WERI-Rb-1 (cell line): ENCODE data around the gene SOWAHD.
"Not testable (repeated sequence)": the region's sequence is repeated elsewhere in the genome, so short reads cannot be mapped to it uniquely, and the experiment has no call there.

Source experiments
- DNase-seq: peaks from one replicate; pipeline ENCODE4 v3.0.0-alpha.2; 2020
- H3K27ac ChIP-seq: fragments of 250-450 bp; sonication (Bioruptor Pico); 2 replicates; pipeline ENCODE4 v1.5.1; 2020; ENCODE audit warnings: mild to moderate bottlenecking, moderate library complexity
- H3K27me3 ChIP-seq: fragments of 250-450 bp; sonication (Bioruptor Pico); 2 replicates; pipeline ENCODE4 v1.5.1; 2021; ENCODE audit warnings: mild to moderate bottlenecking, low read depth, moderate library complexity; ENCODE audit not compliant: insufficient read depth, severe bottlenecking
- H3K36me3 ChIP-seq: fragments of 250-450 bp; sonication (Bioruptor Pico); 2 replicates; pipeline ENCODE4 v1.5.1; 2020; ENCODE audit warnings: mild to moderate bottlenecking, moderate library complexity
- H3K4me3 ChIP-seq: 2 replicates; pipeline ENCODE4 v1.5.1; 2011; ENCODE audit warnings: low read depth, mild to moderate bottlenecking, control low read depth, low read length
- H3K9me3 ChIP-seq: fragments of 250-450 bp; sonication (Bioruptor Pico); 2 replicates; pipeline ENCODE4 v1.5.1; 2021; ENCODE audit warnings: mild to moderate bottlenecking, moderate library complexity; ENCODE audit not compliant: severe bottlenecking
- TF ChIP-seq, protein P1 (sequence below): IDR thresholded peaks from 2 replicates; pipeline ENCODE4 v1.5.1; 2011; ENCODE audit warnings: low read depth, mild to moderate bottlenecking, control low read depth, inconsistent platforms, low read length

The SOWAHD gene

DNA sequence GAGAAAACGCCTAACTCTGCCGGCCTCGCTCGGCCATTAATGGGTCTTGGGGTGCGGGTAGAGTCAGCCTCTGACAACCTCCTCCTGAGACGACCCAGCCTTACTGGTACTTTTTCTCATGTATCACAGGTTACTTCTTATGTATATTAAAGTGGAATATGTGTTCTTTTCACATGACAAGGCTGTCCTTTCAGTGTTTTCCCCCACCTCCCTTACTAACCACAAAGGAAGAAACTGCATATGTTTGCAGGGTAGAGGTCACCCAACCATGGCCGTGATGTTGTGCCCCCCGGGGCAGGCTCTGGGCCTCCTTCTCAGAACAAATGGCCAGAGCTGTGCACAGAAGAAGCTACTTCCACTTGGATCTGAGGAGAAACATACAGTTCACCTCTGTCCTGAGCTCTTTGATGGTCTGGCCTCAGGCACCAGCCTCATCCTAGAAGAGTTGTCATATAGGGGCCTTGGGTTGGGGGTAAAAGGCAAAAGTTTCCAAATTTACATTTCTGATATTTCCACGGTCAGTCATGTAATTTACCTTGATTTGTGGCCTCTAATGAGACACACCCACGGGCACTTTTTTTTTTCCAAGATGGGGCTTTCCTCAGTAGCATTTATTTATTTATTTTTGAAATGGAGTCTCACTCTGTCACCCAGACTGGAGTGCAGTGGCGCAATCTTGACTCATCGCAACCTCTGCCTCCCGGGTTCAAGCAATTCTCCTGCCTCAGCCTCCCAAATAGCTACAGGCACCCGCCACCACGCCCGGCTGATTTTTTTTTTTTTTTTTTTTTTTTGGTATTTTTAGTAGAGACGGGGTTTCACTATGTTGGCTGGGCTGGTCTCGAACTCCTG is 1.9 kb downstream of the SOWAHD start:
- TF ChIP-seq, protein P1, sequence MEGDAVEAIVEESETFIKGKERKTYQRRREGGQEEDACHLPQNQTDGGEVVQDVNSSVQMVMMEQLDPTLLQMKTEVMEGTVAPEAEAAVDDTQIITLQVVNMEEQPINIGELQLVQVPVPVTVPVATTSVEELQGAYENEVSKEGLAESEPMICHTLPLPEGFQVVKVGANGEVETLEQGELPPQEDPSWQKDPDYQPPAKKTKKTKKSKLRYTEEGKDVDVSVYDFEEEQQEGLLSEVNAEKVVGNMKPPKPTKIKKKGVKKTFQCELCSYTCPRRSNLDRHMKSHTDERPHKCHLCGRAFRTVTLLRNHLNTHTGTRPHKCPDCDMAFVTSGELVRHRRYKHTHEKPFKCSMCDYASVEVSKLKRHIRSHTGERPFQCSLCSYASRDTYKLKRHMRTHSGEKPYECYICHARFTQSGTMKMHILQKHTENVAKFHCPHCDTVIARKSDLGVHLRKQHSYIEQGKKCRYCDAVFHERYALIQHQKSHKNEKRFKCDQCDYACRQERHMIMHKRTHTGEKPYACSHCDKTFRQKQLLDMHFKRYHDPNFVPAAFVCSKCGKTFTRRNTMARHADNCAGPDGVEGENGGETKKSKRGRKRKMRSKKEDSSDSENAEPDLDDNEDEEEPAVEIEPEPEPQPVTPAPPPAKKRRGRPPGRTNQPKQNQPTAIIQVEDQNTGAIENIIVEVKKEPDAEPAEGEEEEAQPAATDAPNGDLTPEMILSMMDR = no peak
- H3K27me3 ChIP-seq = peaks cover 20% of the 10 kb centered on the region
- H3K4me3 ChIP-seq = no peak overlapping the region
- H3K36me3 ChIP-seq = no peaks in the 10 kb centered on the region
- H3K9me3 ChIP-seq = no peaks in the 10 kb centered on the region
- no peak for DNase-seq
- H3K27ac ChIP-seq = no peak overlapping the region

GRCh38 chrX:119762718-119763117 is 4.3 kb downstream of the SOWAHD start:
- Histone ChIP-seq H3K9me3 (no peaks in the 10 kb centered on the region), H3K27me3 (peaks cover 15% of the 10 kb centered on the region), H3K4me3 (no peak overlapping the region), H3K36me3 (no peaks in the 10 kb centered on the region), H3K27ac (no peak overlapping the region)
- TF ChIP-seq, protein P1 = no peak
- DNase-seq = no peak

GRCh38 chrX:119763181-119763580 is 4.8 kb downstream of the SOWAHD start:
- no peak overlapping the region for H3K27ac ChIP-seq
- no peak overlapping the region for H3K4me3 ChIP-seq
- H3K36me3 ChIP-seq = no peaks in the 10 kb centered on the region
- H3K27me3 ChIP-seq = peaks cover 15% of the 10 kb centered on the region
- no peaks in the 10 kb centered on the region for H3K9me3 ChIP-seq
- no peak for DNase-seq
- TF ChIP-seq, protein P1 = no peak

DNA sequence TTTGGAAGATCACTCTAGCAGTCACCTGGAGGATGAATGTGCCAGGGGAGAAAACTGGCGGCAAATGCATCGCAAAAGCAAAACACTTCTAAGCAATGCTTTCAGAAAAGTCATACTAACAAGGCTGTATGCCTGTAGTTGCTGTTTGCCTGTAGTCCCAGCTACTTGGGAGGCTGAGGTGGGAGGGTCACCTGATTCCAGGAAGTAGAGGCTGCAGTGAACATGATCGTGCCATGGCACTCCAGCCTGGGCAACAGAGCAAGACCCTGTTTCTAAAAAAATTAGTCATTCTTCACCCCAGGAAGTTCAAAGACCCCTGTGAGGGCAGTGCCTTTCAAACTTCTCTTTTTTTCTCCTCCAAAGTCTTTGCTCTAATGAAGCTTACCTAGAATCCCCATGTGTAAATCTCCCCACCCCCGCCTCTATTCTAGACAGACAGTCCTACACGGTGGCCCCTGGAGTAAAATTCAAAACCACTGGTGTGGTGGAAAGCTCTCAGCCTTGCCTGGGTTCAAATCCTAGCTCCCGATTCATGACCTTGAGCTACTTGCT is 5.5 kb downstream of the SOWAHD start:
- Histone ChIP-seq H3K27me3 (peaks cover 12% of the 10 kb centered on the region), H3K27ac (no peak overlapping the region), H3K4me3 (no peak overlapping the region), H3K36me3 (no peaks in the 10 kb centered on the region), H3K9me3 (no peaks in the 10 kb centered on the region)
- TF ChIP-seq, protein P1 = no peak
- no peak for DNase-seq

- not testable (repeated sequence) for H3K27me3 ChIP-seq, H3K4me3 ChIP-seq, H3K27ac ChIP-seq, DNase-seq, H3K36me3 ChIP-seq, H3K9me3 ChIP-seq
These were observed 10.0 kb downstream of the SOWAHD start for GRCh38 chrX:119768436-119768835.

- not testable (repeated sequence) for H3K36me3 ChIP-seq, H3K27ac ChIP-seq, DNase-seq, H3K4me3 ChIP-seq, H3K9me3 ChIP-seq, H3K27me3 ChIP-seq
These were observed 11.0 kb downstream of the SOWAHD start for GRCh38 chrX:119769388-119769787.
